Esophagus squamous epithelium (tissue), 4 donors: ENCODE measurements around the gene PALM3.

Experiments used
- POLR2A ChIP-seq, 4 donors: fragments of 450-650 bp; IDR thresholded peaks; one replicate each; pipeline ENCODE4 v1.6.1; 2017; ENCODE audit warnings: antibody characterized with exemption in 4 of 4, mild to moderate bottlenecking in 4 of 4, moderate library complexity in 3 of 4
- TF ChIP-seq, protein P1 (sequence below), 6 experiments: fragments of 450-650 bp in 4 of 6; fragments of 200-600 bp in 2 of 6; sonication (generic) in 2 of 6; IDR thresholded peaks; one replicate each; pipeline ENCODE4 v1.5.1; 2016 to 2019; ENCODE audit warnings: antibody characterized with exemption in 6 of 6, mild to moderate bottlenecking in 4 of 6, moderate library complexity in 4 of 6

DNA sequence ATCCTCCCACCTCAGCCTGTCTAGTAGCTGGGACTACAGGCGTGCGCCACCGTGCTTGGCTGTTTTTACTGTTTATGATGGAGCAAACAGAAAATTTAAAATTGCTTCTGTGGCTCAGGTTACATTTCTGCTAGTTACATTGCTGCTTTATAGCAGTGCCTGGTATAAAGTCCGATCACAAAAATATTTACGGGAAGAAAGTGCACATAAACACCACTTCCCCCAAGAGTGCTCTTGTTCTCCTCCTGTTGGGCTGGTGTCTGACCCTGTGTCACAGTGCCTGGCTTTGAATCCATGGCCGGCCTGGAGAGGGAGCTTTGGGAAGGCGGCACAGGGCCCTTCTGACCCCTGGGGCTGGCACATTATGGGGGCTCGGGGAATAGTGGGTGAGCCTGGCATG is 43.8 kb upstream of the PALM3 start:
- TF ChIP-seq POLR2A (IDR thresholded peaks at IDR 0.05), result no peak
- TF ChIP-seq, protein P1, sequence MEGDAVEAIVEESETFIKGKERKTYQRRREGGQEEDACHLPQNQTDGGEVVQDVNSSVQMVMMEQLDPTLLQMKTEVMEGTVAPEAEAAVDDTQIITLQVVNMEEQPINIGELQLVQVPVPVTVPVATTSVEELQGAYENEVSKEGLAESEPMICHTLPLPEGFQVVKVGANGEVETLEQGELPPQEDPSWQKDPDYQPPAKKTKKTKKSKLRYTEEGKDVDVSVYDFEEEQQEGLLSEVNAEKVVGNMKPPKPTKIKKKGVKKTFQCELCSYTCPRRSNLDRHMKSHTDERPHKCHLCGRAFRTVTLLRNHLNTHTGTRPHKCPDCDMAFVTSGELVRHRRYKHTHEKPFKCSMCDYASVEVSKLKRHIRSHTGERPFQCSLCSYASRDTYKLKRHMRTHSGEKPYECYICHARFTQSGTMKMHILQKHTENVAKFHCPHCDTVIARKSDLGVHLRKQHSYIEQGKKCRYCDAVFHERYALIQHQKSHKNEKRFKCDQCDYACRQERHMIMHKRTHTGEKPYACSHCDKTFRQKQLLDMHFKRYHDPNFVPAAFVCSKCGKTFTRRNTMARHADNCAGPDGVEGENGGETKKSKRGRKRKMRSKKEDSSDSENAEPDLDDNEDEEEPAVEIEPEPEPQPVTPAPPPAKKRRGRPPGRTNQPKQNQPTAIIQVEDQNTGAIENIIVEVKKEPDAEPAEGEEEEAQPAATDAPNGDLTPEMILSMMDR (IDR thresholded peaks at IDR 0.05), result no peak
